NOMO-1 treated with DMSO at 0.1 percent for 48 hours (cell line): ENCODE results near the gene MOB3A.

Experiments used
- DNase-seq: peaks from one replicate; lab custom pipeline; 2025; ENCODE audit not compliant: unreplicated experiment; lab: John Stamatoyannopoulos, UW

MOB3A gene

GRCh38 chr19:2123682-2124387, 27.7 kb upstream of the MOB3A start:
- DNase-seq: no peak

DNA sequence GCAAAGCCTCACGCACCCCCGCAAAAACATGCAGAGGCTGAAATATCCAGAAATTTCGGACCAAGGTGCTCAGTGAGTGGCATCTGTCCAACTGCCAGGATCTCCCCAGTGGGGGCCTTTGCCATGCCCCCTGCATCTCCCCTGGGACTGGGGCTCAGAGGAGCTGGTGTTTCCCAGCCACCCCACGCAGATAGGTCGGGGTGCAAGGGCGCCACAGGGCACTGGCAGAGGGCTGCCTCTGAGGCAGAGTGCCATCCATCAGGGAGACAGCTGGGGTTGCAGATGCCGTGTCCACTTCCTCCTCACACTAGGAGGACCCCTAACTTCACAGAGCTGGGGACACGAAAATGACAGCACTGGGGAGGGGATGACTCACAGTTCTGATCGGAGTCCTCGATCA, 26.9 kb upstream of the MOB3A start:
- DNase-seq: no peak

DNA sequence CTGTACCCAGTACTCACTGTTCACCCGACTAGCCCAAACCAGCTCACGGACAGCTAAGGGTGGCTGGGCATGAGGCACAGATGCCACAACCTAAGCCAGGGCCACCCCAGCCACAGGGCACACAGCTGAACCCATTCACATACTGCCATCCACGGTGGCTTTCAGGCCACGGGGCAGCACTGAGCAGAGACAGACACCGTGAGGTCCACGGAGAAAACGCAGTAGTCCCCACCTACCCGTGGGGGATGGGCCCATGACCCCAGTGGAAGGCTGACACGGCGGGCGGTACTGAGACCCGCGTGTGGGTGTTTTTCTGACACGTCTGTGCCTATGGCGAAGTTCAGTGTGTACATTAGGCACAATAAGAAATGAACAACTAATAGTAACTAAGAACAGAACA, 26.1 kb upstream of the MOB3A start:
- no peak for DNase-seq

GRCh38 chr19:2121416-2122051, 25.4 kb upstream of the MOB3A start:
- DNase-seq: no peak

DNA sequence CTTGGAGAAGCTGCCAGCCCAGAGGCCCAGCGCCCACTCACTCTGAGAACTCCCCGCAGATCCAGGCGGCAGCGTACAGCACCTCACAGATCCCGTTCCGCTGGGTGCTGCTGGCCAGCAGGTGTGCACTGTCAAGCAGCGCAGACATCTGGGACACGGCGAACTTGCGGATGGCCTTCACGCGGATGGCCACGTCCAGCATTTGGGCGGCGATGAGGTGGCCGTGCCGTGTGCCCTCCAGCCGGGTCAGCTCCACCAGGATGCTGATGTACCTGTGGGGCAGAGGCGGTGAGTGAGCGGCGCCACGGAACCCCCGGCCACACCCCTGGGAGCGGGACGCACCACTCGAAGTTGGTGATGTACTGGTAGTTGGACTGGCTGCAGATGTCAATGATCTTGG, 24.7 kb upstream of the MOB3A start:
- DNase-seq: no peak

- DNase-seq: no peak
These were observed 24.0 kb upstream of the MOB3A start for GRCh38 chr19:2119921-2120785.

- DNase-seq: no peak
These were observed 22.3 kb upstream of the MOB3A start for GRCh38 chr19:2118438-2118837.

DNA sequence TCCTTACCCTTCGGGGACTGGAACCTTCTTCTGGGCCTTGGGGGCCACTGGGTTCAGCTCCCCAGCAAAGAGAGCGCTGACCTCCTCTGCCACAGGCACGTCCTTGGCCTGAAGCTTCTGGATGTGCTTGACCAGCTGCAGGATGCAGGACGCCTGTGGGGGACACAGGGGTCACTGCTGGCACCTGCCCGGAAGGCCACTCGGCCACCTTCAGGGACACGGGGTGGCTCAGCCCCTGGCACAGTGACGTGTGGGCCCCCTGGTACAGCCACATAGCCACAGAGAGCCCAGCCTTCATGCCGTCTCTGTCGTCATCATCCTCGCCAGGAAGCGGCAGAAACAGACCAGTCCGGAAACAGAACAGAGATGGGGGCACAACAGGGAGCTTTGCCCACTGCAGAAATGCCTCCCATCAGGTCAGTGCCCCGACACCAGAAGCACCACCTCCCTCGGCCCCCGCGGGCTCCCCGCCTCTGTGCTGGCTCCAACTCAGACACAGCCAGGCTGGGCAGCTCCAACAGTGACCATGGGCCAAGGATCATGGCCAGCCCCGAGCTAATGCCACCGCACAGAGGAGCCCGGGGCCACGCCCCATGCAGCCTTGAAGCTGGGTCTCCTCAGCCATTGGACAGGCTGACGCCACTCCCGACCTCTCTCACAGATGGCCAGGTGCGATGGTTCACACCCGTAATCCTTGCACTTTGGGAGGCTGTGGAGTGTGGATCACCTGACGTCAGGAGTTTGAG, 21.3 kb upstream of the MOB3A start:
- DNase-seq: no peak

- DNase-seq: no peak
These were observed 20.4 kb upstream of the MOB3A start for GRCh38 chr19:2116507-2116906.

- no peak for DNase-seq
These were observed 19.8 kb upstream of the MOB3A start for GRCh38 chr19:2115911-2116426.

DNA sequence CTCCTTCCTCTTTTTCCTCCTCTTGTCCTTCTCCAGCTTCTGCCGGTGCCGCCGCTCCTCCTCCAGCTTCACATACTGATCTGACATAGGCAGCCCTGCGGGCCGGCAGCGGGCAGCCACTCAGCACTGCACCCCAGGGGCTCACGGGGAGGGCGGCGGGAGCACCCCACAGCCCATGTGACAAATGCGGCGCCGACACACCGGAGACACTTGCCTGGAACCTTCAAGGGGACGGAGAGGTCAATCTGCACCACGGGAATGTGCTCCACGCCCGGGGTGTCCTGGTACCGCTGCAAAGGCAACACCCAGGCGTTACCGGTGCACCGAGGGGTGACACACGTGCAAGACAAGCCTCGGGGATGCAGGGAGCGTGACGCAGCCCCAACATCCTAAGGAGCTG, 19.2 kb upstream of the MOB3A start:
- DNase-seq: no peak

- no peak for DNase-seq
These were observed 18.7 kb upstream of the MOB3A start for GRCh38 chr19:2114821-2115220.

DNA sequence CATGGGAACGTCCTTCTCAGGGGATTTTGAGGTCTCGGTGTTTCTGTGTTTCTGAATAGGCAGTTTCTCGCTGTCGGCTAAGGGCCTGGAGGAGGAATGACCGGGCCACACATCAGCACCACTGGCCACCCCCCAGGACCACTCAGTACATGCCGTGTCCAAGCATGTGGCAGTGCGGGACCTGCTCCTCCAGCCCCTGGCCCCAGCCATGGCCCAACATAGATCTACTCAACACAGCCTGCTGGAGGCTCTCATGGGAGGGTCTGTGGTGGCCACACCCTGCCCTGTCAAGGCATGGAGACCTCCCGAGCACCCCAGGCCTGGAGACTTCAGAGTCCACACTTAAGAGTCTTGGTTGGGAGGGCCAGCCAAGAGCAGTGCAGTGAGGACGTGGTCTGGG, 18.1 kb upstream of the MOB3A start:
- no peak for DNase-seq

- no peak for DNase-seq
These were observed 17.5 kb upstream of the MOB3A start for GRCh38 chr19:2113439-2114211.

- no peak for DNase-seq
These were observed 16.6 kb upstream of the MOB3A start for GRCh38 chr19:2112516-2113320.

- no peak for DNase-seq
These were observed 15.8 kb upstream of the MOB3A start for GRCh38 chr19:2111886-2112285.

GRCh38 chr19:2111425-2111824, 15.3 kb upstream of the MOB3A start:
- DNase-seq: no peak

GRCh38 chr19:2110822-2111221, 14.7 kb upstream of the MOB3A start:
- no peak for DNase-seq

- DNase-seq: no peak
These were observed 13.1 kb upstream of the MOB3A start for GRCh38 chr19:2109046-2109864.
